IMR-90 (cell line): ENCODE results near the gene LTBP2. TPM values are rescaled to one million over a fixed set of nuclear protein-coding genes. Genes with fewer than 3 reads are reported as not detected.

Experiments used
- ATAC-seq: fragments of 200-7000 bp; cut with Tn5 transposase; 2 replicates; pipeline ENCODE4 v1.9.1; 2020; ENCODE audit warnings: low read depth, mild to moderate bottlenecking, moderate library complexity
- BruUV-seq: library from RNA; stranded (reverse); fragments of 400-500 nt; replicated peaks from 2 replicates; lab custom pipeline; 2021; lab: Mats Ljungman, UMichigan
- CTCF ChIA-PET: fragments of 300-600 bp; formaldehyde crosslinking; extraction: SDS; loops from one replicate; lab custom pipeline; 2021; ENCODE audit warnings: antibody characterized with exemption; lab: Yijun Ruan, JAX
- POLR2A ChIA-PET: fragments of 300-600 bp; sonication (Branson Sonifier 250); formaldehyde crosslinking; loops from one replicate; lab custom pipeline; 2022; ENCODE audit warnings: antibody characterized with exemption; ENCODE audit not compliant: unreplicated experiment; lab: Charles Lee
- DNase-seq: peaks from one replicate; pipeline ENCODE4 v3.0.0; 2013
- H2AFZ ChIP-seq: replicated peaks from 2 replicates; pipeline ENCODE3; 2013; ENCODE audit warnings: low read length, mild to moderate bottlenecking; ENCODE audit not compliant: poor library complexity
- H2AK5ac ChIP-seq: 2 replicates; pipeline ENCODE4 v1.6.1; 2013; ENCODE audit warnings: low read depth, low read length, inconsistent platforms
- H2AK9ac ChIP-seq: replicated peaks from 2 replicates; pipeline ENCODE3; 2013; ENCODE audit warnings: mild to moderate bottlenecking, low read depth, low read length, moderate library complexity; ENCODE audit not compliant: poor library complexity
- H2BK120ac ChIP-seq: 2 replicates; pipeline ENCODE4 v1.6.1; 2013; ENCODE audit warnings: low read depth, low read length, inconsistent platforms
- H2BK15ac ChIP-seq: 3 replicates; pipeline ENCODE4 v1.6.1; 2013; ENCODE audit warnings: low read depth, low read length, inconsistent platforms
- H2BK20ac ChIP-seq: 2 replicates; pipeline ENCODE4 v1.6.1; 2013; ENCODE audit warnings: low read depth, mild to moderate bottlenecking, inconsistent platforms, low read length, moderate library complexity
- H2BK5ac ChIP-seq: 2 replicates; pipeline ENCODE4 v1.6.1; 2013; ENCODE audit warnings: mild to moderate bottlenecking, low read depth, low read length, inconsistent platforms; ENCODE audit not compliant: poor library complexity, severe bottlenecking
- H3K14ac ChIP-seq: replicated peaks from 2 replicates; pipeline ENCODE4 v1.6.1; 2013; ENCODE audit warnings: low read depth, low read length, inconsistent platforms
- H3K18ac ChIP-seq: 2 replicates; pipeline ENCODE4 v1.6.1; 2013; ENCODE audit warnings: low read depth, low read length, control low read depth
- H3K23ac ChIP-seq: 2 replicates; pipeline ENCODE4 v1.6.1; 2013; ENCODE audit warnings: low read depth, low read length, inconsistent platforms
- H3K27ac ChIP-seq: 2 replicates; pipeline ENCODE4 v1.5.1; 2013; ENCODE audit warnings: mild to moderate bottlenecking, control low read depth, low read length; ENCODE audit not compliant: insufficient read depth
- H3K27me3 ChIP-seq: 2 replicates; pipeline ENCODE4 v1.6.1; 2013; ENCODE audit warnings: low read length; ENCODE audit not compliant: control insufficient read depth, insufficient read depth
- H3K36me3 ChIP-seq: 2 replicates; pipeline ENCODE4 v1.6.1; 2013; ENCODE audit warnings: low read length, mixed read lengths; ENCODE audit not compliant: control insufficient read depth, insufficient read depth
- H3K4ac ChIP-seq: 2 replicates; pipeline ENCODE4 v1.6.1; 2013; ENCODE audit warnings: low read depth, low read length, inconsistent platforms
- H3K4me1 ChIP-seq: 2 replicates; pipeline ENCODE4 v1.6.1; 2013; ENCODE audit warnings: low read length, mixed read lengths; ENCODE audit not compliant: control insufficient read depth, insufficient read depth
- H3K4me2 ChIP-seq: 2 replicates; pipeline ENCODE4 v1.6.1; 2013; ENCODE audit warnings: low read depth, mild to moderate bottlenecking, control low read depth, low read length, moderate library complexity
- H3K4me3 ChIP-seq: 2 replicates; pipeline ENCODE4 v1.5.1; 2013; ENCODE audit warnings: low read depth, mild to moderate bottlenecking, control low read depth, low read length, moderate library complexity; ENCODE audit not compliant: insufficient read depth
- H3K56ac ChIP-seq: 2 replicates; pipeline ENCODE4 v1.6.1; 2013; ENCODE audit warnings: low read length, inconsistent platforms; ENCODE audit not compliant: insufficient read depth; ENCODE audit errors: extremely low read depth
- H3K79me1 ChIP-seq, 2 experiments: 2 replicates each; pipeline ENCODE4 v1.6.1; 2013; ENCODE audit warnings: low read length in 2 of 2, inconsistent platforms in 1 of 2, low read depth in 1 of 2
- H3K9ac ChIP-seq: 2 replicates; pipeline ENCODE4 v1.6.1; 2013; ENCODE audit warnings: low read depth, low read length, control low read depth
- H3K9me1 ChIP-seq: 2 replicates; pipeline ENCODE4 v1.6.1; 2013; ENCODE audit warnings: low read length, inconsistent platforms; ENCODE audit not compliant: insufficient read depth
- H3K9me3 ChIP-seq: 2 replicates; pipeline ENCODE4 v1.6.1; 2013; ENCODE audit warnings: low read length; ENCODE audit not compliant: control insufficient read depth, insufficient read depth
- H4K20me1 ChIP-seq: 2 replicates; pipeline ENCODE4 v1.6.1; 2013; ENCODE audit warnings: low read length, inconsistent platforms; ENCODE audit not compliant: insufficient read depth
- H4K5ac ChIP-seq: 2 replicates; pipeline ENCODE4 v1.6.1; 2013; ENCODE audit warnings: mild to moderate bottlenecking, low read depth, low read length, control low read depth
- H4K8ac ChIP-seq, 2 experiments: 2 replicates each; pipeline ENCODE4 v1.6.1; 2013; ENCODE audit warnings: low read depth in 2 of 2, low read length in 2 of 2, control low read depth in 1 of 2, inconsistent platforms in 1 of 2
- H4K91ac ChIP-seq: 2 replicates; pipeline ENCODE4 v1.6.1; 2013; ENCODE audit warnings: low read depth, low read length, inconsistent platforms; ENCODE audit not compliant: insufficient read depth
- MXI1 ChIP-seq: IDR thresholded peaks from 2 replicates; pipeline ENCODE4 v1.6.1; 2012; ENCODE audit warnings: low read depth, mild to moderate bottlenecking, low read length, moderate library complexity, borderline replicate concordance
- RAD21 ChIP-seq: IDR thresholded peaks from 2 replicates; pipeline ENCODE4 v1.6.1; 2012; ENCODE audit warnings: low read length, improper control_type of control experiment
- WGBS, 2 experiments: methylation state at CpG; one replicate each; pipeline versions ENCODE4 v1.1.5 to v1.1.7; 2013; ENCODE audit warnings: missing lambda C conversion rate in 2 of 2; ENCODE audit not compliant: insufficient read length in 1 of 2; ENCODE audit errors: extremely low coverage in 2 of 2; 5-methylcytosine and 5-hydroxymethylcytosine counted together
- dilution Hi-C: fragments of 300-500 bp; cut with HindIII; formaldehyde crosslinking; loops from one replicate; pipeline ENCODE4 v1.14.3; 2018; ENCODE audit warnings: low sequenced_read_pairs; ENCODE audit not compliant: unreplicated experiment
- in situ Hi-C: fragments of 300-500 bp; cut with MboI; formaldehyde crosslinking; loops from 3 replicates; pipeline ENCODE4 v1.14.3; 2019; ENCODE audit warnings: low sequenced_read_pairs, inconsistent platforms, mixed read lengths
- intact Hi-C: fragments of 100-400 bp; cut with micrococcal nuclease; formaldehyde crosslinking; loops from 2 replicates; pipeline ENCODE4 v1.10.0; 2022
- polyA plus RNA-seq, 3 experiments: library from polyadenylated mRNA; depleted of rRNA; stranded (reverse); fragments of >200 nt; gene quantifications; 2 replicates each; pipeline ENCODE4 v1.2.3, GENCODE V29; 2012; ENCODE audit warnings: low replicate concordance in 1 of 3
- total RNA-seq: library from RNA; depleted of rRNA; stranded (reverse); fragments of >200 nt; gene quantifications from 2 replicates; pipeline ENCODE4 v1.2.3, GENCODE V29; 2012

Gene LTBP2
- total and polyA plus RNA-seq, 2 of the 4 experiments (the other 2 are of a cell fraction) = 23.8 to 79.3 TPM

DNA sequence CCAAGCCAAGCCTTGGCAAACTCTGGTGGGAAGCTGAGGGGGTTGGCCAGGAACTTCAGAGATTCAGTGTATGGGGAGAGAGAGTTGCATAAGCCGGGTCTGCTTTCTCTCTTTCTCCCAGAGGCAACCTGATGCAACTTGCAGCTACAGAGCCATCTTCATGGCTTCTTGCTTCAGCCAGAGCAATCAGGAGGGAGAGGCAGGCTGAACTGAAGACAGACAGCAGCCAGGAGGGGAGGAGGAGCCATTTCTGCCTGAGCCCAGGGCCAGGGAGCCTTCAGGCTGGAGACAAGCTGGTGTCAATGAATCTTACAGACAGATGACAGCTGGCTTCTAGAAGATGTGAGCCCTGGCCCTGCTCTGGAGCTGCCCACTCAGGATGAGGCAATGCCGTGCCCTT, 137.7 kb downstream of the LTBP2 start:
- Histone ChIP-seq H3K9ac (no peak overlapping the region), H2AFZ (no peak overlapping the region)

More for the DNA sequence above, 137.7 kb downstream of the LTBP2 start:
- Histone ChIP-seq H3K27ac (no peak overlapping the region), H2AK5ac (no peak overlapping the region), H2BK20ac (no peak overlapping the region), H3K27me3 (no peaks in the 10 kb centered on the region), H3K4me2 (no peak overlapping the region), H2BK15ac (no peak overlapping the region), H3K18ac (no peak overlapping the region), H3K4me3 (no peak overlapping the region), H3K23ac (no peak overlapping the region), H3K9me1 (peaks cover 10% of the 10 kb centered on the region; the same call in 1 of the 2 replicates), H2BK5ac (no peak overlapping the region), H4K91ac (no peak overlapping the region), H3K36me3 (no peaks in the 10 kb centered on the region; the same call in 1 of the 2 replicates), H4K20me1 (no peaks in the 10 kb centered on the region), H2AK9ac (no peak overlapping the region), H3K56ac (no peak overlapping the region), H3K4me1 (peaks cover 7% of the 10 kb centered on the region), H3K9me3 (no peaks in the 10 kb centered on the region), H4K8ac (no peak overlapping the region), H3K14ac (no peak overlapping the region), H2BK120ac (no peak overlapping the region), H3K79me1 (no peaks in the 10 kb centered on the region), H3K4ac (no peak overlapping the region), H4K5ac (no peak overlapping the region)
- WGBS, 2 experiments = no CpG with 5 or more reads among the region's 2 CpGs
- DNase-seq (no peak), ATAC-seq (no peak)
- dilution Hi-C loops = no loop called here
- POLR2A ChIA-PET = no interaction called here
- CTCF ChIA-PET = no interaction called here
- TF ChIP-seq MXI1 (no peak), RAD21 (no peak)
- intact Hi-C loops = loop anchor here (10.0 kb wide), 1 partner anchor 360 kb away; no protein-coding TSS in a partner anchor
- BruUV-seq = no TSS peak
- in situ Hi-C loops = loop anchor here (5.0 kb wide), 1 partner anchor 112 kb away; no protein-coding TSS in a partner anchor
